K562 (cell line): ENCODE data around the gene AUNIP.
"Not testable (repeated sequence)": the region's sequence is repeated elsewhere in the genome, so short reads cannot be mapped to it uniquely, and the experiment has no call there.

Source experiments
- C11orf30 ChIP-seq: fragments of 450-650 bp; IDR thresholded peaks from 2 replicates; pipeline ENCODE4 v1.6.1; 2016; ENCODE audit warnings: low read depth, mild to moderate bottlenecking
- CTCF ChIP-seq, 3 experiments: IDR thresholded peaks in 2 of 3; conservative IDR thresholded peaks in 1 of 3; 2 replicates each; pipeline ENCODE4 v1.5.1; 2011 to 2012; ENCODE audit warnings: low read length in 3 of 3, mild to moderate bottlenecking in 3 of 3, control low read depth in 2 of 3, improper control_type of control experiment in 1 of 3, inconsistent platforms in 1 of 3, low read depth in 1 of 3, mixed read lengths in 1 of 3, moderate library complexity in 1 of 3; ENCODE audit not compliant: insufficient read depth in 2 of 3
- EP300 ChIP-seq: IDR thresholded peaks from 2 replicates; pipeline ENCODE4 v1.6.1; 2012; ENCODE audit warnings: low read length, improper control_type of control experiment
- NONO ChIP-seq, 2 experiments: fragments of 200-400 bp in 1 of 2; fragments of 450-650 bp in 1 of 2; formaldehyde crosslinking in 1 of 2; IDR thresholded peaks; 2 replicates each; pipeline ENCODE4 v1.6.1; 2017; ENCODE audit warnings: low read depth in 2 of 2, mild to moderate bottlenecking in 2 of 2, moderate library complexity in 2 of 2, low read length in 1 of 2
- POLR2AphosphoS5 ChIP-seq: IDR thresholded peaks from 2 replicates; pipeline ENCODE4 v1.6.1; 2011; ENCODE audit warnings: mild to moderate bottlenecking, low read depth, low read length, moderate library complexity; ENCODE audit not compliant: control insufficient read depth, insufficient read depth
- RAD21 ChIP-seq, 2 experiments: fragments of 250-450 bp in 1 of 2; fragments of 450-650 bp in 1 of 2; sonication (Bioruptor Pico) in 1 of 2; formaldehyde crosslinking in 1 of 2; IDR thresholded peaks in 1 of 2; conservative IDR thresholded peaks in 1 of 2; 2 replicates each; pipeline versions ENCODE4 v1.4.0 to v1.8.0; 2020 to 2022; ENCODE audit warnings: mild to moderate bottlenecking in 2 of 2, moderate library complexity in 1 of 2
- STAG1 ChIP-seq: sonication (generic); formaldehyde crosslinking; IDR thresholded peaks from 2 replicates; pipeline ENCODE4 v1.5.0; 2020; ENCODE audit warnings: missing genetic modification reagents, borderline replicate concordance
- ZNF146 ChIP-seq: IDR thresholded peaks from one replicate; pipeline ENCODE4 v1.6.1; 2018; ENCODE audit warnings: missing compliant biosample characterization; ENCODE audit not compliant: unreplicated experiment
- ZNF274 ChIP-seq: IDR thresholded peaks from 2 replicates; pipeline ENCODE4 v1.6.1; 2011; ENCODE audit warnings: low read depth, mild to moderate bottlenecking, low read length, moderate library complexity, borderline replicate concordance
- ZNF785 ChIP-seq: fragments of 250-450 bp; sonication (Bioruptor Pico); IDR thresholded peaks from 2 replicates; pipeline ENCODE4 v1.4.0; 2020; ENCODE audit warnings: mild to moderate bottlenecking
- ZZZ3 ChIP-seq: fragments of 450-650 bp; IDR thresholded peaks from 2 replicates; pipeline ENCODE4 v1.6.1; 2016; ENCODE audit warnings: antibody characterized with exemption, mild to moderate bottlenecking, moderate library complexity
- TF ChIP-seq, protein P1 (sequence below), 2 experiments: fragments of 450-650 bp in 1 of 2; IDR thresholded peaks; 2 replicates each; pipeline ENCODE4 v1.6.1; 2011 to 2017; ENCODE audit warnings: low read depth in 2 of 2, antibody characterized with exemption in 1 of 2, borderline replicate concordance in 1 of 2, low read length in 1 of 2, mild to moderate bottlenecking in 1 of 2, mixed read lengths in 1 of 2; ENCODE audit not compliant: control insufficient read depth in 1 of 2
- TF ChIP-seq, protein P2 (sequence below), 2 experiments: fragments of 450-650 bp; IDR thresholded peaks; 2 replicates each; pipeline ENCODE4 v1.6.1; 2016; ENCODE audit warnings: mild to moderate bottlenecking in 2 of 2, borderline replicate concordance in 1 of 2, low read depth in 1 of 2, moderate library complexity in 1 of 2

- TF ChIP-seq ZNF274; EP300; POLR2AphosphoS5; NONO (IDR thresholded peaks at IDR 0.05; ENCODE audit: low read depth in 2 of 2, low read length in 1 of 2); CTCF (IDR thresholded peaks at IDR 0.05 in 2 of 3, conservative IDR thresholded peaks at IDR 0.05 in 1 of 3; ENCODE audit: insufficient read depth in 2 of 3, low read depth in 1 of 3, low read length in 3 of 3); ZNF785; ZZZ3; ZNF146 (CRISPR knock-in tag); RAD21 (CRISPR knock-in tag; conservative IDR thresholded peaks at IDR 0.05 in 1 of 2, IDR thresholded peaks at IDR 0.05 in 1 of 2); C11orf30; STAG1 (CRISPR knock-in tag): not testable (repeated sequence)
- TF ChIP-seq, protein P1, sequence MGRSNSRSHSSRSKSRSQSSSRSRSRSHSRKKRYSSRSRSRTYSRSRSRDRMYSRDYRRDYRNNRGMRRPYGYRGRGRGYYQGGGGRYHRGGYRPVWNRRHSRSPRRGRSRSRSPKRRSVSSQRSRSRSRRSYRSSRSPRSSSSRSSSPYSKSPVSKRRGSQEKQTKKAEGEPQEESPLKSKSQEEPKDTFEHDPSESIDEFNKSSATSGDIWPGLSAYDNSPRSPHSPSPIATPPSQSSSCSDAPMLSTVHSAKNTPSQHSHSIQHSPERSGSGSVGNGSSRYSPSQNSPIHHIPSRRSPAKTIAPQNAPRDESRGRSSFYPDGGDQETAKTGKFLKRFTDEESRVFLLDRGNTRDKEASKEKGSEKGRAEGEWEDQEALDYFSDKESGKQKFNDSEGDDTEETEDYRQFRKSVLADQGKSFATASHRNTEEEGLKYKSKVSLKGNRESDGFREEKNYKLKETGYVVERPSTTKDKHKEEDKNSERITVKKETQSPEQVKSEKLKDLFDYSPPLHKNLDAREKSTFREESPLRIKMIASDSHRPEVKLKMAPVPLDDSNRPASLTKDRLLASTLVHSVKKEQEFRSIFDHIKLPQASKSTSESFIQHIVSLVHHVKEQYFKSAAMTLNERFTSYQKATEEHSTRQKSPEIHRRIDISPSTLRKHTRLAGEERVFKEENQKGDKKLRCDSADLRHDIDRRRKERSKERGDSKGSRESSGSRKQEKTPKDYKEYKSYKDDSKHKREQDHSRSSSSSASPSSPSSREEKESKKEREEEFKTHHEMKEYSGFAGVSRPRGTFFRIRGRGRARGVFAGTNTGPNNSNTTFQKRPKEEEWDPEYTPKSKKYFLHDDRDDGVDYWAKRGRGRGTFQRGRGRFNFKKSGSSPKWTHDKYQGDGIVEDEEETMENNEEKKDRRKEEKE (IDR thresholded peaks at IDR 0.05; ENCODE audit: borderline replicate concordance in 1 of 2, control insufficient read depth in 1 of 2, low read depth in 2 of 2, low read length in 1 of 2), result not testable (repeated sequence)
- TF ChIP-seq, protein P2, sequence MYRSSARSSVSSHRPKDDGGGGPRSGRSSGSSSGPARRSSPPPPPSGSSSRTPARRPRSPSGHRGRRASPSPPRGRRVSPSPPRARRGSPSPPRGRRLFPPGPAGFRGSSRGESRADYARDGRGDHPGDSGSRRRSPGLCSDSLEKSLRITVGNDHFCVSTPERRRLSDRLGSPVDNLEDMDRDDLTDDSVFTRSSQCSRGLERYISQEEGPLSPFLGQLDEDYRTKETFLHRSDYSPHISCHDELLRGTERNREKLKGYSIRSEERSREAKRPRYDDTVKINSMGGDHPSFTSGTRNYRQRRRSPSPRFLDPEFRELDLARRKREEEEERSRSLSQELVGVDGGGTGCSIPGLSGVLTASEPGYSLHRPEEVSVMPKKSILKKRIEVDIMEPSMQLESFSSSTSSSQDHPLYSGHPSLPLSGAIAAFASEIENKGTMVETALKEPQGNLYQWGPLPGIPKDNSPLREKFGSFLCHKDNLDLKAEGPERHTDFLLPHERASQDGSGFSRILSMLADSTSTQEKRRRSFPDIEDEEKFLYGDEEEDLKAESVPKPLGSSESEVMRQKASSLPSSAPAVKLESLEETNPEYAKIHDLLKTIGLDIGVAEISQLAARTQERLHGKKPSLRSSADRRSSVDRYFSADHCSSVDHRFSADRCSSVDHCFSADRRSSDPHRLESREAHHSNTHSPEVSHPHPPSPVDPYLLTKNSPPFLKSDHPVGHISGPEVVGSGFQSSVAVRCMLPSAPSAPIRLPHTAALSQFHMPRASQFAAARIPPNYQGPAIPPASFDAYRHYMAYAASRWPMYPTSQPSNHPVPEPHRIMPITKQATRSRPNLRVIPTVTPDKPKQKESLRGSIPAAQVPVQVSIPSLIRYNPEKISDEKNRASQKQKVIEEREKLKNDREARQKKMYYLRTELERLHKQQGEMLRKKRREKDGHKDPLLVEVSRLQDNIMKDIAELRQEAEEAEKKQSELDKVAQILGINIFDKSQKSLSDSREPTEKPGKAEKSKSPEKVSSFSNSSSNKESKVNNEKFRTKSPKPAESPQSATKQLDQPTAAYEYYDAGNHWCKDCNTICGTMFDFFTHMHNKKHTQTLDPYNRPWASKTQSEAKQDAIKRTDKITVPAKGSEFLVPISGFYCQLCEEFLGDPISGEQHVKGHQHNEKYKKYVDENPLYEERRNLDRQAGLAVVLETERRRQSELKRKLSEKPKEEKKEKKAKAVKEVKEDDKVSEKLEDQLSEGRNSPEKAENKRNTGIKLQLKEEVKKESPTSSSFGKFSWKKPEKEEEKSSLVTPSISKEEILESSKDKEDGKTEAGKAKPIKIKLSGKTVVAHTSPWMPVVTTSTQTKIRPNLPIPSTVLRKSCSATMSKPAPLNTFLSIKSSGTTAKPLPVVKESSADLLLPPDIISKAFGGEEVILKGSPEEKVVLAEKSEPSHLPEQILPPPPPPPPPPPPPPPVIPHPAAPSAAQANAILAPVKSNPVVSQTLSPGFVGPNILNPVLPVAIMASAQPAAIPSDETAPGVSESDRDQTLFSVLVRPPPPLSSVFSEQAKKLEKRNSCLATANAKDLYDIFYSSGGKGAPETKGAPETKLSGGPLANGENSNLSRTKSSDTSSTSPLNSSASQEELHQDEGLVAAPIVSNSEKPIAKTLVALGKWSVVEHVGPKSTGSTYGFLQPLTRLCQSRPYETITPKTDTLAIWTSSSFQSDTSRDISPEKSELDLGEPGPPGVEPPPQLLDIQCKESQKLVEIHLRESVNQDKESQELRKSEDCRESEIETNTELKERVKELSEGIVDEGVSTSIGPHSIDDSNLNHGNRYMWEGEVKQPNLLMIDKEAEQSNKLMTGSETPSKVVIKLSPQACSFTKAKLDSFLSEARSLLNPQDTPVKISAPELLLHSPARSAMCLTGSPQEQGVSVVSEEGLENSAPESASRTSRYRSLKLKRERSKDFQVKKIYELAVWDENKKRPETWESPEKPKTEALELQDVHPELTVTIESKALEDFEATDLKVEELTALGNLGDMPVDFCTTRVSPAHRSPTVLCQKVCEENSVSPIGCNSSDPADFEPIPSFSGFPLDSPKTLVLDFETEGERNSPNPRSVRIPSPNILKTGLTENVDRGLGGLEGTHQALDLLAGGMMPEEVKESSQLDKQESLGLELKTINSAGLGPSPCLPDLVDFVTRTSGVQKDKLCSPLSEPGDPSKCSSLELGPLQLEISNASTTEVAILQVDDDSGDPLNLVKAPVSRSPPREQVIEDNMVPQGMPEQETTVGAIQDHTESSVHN (IDR thresholded peaks at IDR 0.05; ENCODE audit: borderline replicate concordance in 1 of 2, low read depth in 1 of 2), result not testable (repeated sequence)
These were observed 19.4 kb downstream of the AUNIP start for GRCh38 chr1:25839808-25840207.
